Suprapubic skin (tissue), 3 donors: ENCODE data around the gene CLTCL1.

ENCODE experiments used
- CTCF ChIP-seq, 2 donors: fragments of 200-600 bp in 1 of 2; fragments of 450-650 bp in 1 of 2; sonication (generic) in 1 of 2; IDR thresholded peaks; one replicate each; pipeline ENCODE4 v1.5.1; 2016 to 2019; ENCODE audit warnings: antibody characterized with exemption in 2 of 2, mild to moderate bottlenecking in 1 of 2, moderate library complexity in 1 of 2
- POLR2A ChIP-seq, 2 donors: fragments of 450-650 bp; IDR thresholded peaks; one replicate each; pipeline ENCODE4 v1.6.1; 2017; ENCODE audit warnings: antibody characterized with exemption in 2 of 2, mild to moderate bottlenecking in 2 of 2, moderate library complexity in 2 of 2

GRCh38 chr22:19214078-19214473 is 77.4 kb downstream of the CLTCL1 start:
- TF ChIP-seq POLR2A (IDR thresholded peaks at IDR 0.05) (no peak), CTCF (IDR thresholded peaks at IDR 0.05) (no peak)
